ENCODE data around the gene KSR1. TPM values are rescaled to one million over a fixed set of nuclear protein-coding genes. Genes with fewer than 3 reads are reported as not detected.
"Not testable (repeated sequence)": the region's sequence is repeated elsewhere in the genome, so short reads cannot be mapped to it uniquely, and the experiment has no call there.

KSR1 gene
- total RNA-seq, 2 experiments from 2014 or later, result 19.4 to 25.3 TPM

DNA sequence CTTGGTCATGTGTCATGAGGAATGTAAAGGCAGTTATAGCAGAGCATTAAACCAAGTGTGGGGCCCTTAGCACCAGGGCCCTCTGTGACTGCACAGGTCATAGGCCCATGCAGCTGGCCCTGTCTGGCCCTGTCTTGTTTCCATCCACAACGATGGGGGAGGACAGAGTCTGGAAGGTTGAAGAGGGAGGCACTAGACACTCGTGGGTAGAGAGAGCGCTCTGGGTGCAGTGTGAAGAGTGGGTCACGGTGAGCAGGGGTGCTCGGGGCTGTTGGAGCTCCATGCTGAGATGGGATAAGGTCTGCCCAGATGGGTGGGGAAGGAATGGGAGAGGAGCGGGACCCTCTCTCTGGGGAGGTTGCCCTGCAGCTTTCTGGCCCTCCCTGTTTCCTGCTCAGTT lies 12.8 kb upstream of the KSR1 start:
- intact Hi-C loops (cut with DNase I, micrococcal nuclease), result no loop called here
- POLR2A ChIA-PET, result no interaction called here
- CTCF ChIA-PET, result no interaction called here
- ATAC-seq (ENCODE audit: poor library complexity), result no peak
- H3K4me3 ChIP-seq (ENCODE audit: low read length), result no peak overlapping the region
- H3K4me1 Mint-ChIP-seq (ENCODE audit: low read depth), result no peaks in the 10 kb centered on the region
- H3K9me3 Mint-ChIP-seq, result no peaks in the 10 kb centered on the region
- no peaks in the 10 kb centered on the region for H3K36me3 Mint-ChIP-seq (ENCODE audit: low read depth)
- no peaks in the 10 kb centered on the region for H3K9me3 ChIP-seq (ENCODE audit: control insufficient read depth in 1 of 2, insufficient read depth in 1 of 2, low read length in 2 of 2)
- H3K27me3 Mint-ChIP-seq, result no peaks in the 10 kb centered on the region
- H3K27ac Mint-ChIP-seq, result no peak overlapping the region
- TF ChIP-seq, protein P1, sequence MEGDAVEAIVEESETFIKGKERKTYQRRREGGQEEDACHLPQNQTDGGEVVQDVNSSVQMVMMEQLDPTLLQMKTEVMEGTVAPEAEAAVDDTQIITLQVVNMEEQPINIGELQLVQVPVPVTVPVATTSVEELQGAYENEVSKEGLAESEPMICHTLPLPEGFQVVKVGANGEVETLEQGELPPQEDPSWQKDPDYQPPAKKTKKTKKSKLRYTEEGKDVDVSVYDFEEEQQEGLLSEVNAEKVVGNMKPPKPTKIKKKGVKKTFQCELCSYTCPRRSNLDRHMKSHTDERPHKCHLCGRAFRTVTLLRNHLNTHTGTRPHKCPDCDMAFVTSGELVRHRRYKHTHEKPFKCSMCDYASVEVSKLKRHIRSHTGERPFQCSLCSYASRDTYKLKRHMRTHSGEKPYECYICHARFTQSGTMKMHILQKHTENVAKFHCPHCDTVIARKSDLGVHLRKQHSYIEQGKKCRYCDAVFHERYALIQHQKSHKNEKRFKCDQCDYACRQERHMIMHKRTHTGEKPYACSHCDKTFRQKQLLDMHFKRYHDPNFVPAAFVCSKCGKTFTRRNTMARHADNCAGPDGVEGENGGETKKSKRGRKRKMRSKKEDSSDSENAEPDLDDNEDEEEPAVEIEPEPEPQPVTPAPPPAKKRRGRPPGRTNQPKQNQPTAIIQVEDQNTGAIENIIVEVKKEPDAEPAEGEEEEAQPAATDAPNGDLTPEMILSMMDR (IDR thresholded peaks at IDR 0.05), result no peak
- H3K36me3 ChIP-seq (ENCODE audit: insufficient read depth, low read length), result no peaks in the 10 kb centered on the region
- H3K4me1 ChIP-seq (ENCODE audit: insufficient read depth, low read length), result no peaks in the 10 kb centered on the region
- H3K27me3 ChIP-seq (ENCODE audit: control insufficient read depth in 1 of 2, insufficient read depth in 2 of 2, low read length in 2 of 2), result no peaks in the 10 kb centered on the region
- no peak for DNase-seq
- no peak overlapping the region for H3K4me3 Mint-ChIP-seq
- H3K27ac ChIP-seq (ENCODE audit: low read depth in 1 of 2, low read length in 2 of 2), result no peak overlapping the region

DNA sequence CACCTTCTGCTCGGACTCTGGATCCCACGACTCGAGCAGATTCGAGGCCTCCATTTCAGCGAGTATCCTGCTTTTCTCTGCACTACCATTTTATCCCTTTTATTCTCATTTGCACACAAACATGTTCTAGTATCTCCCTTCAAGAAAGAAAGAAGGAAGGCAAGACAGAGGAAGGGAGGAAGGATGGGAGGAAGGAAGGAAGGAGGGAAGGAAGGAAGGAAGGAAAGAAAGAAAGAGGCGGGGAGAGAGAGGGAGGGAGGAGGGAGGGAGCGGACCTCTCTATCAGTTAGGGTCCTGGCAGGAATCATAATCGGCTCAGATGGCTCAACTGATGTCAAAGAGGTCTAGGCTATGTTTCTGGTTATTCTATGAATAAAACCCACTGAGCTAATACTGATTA lies 10.3 kb upstream of the KSR1 start:
- Mint-ChIP-seq H3K9me3 (no peaks in the 10 kb centered on the region), H3K27ac (no peak overlapping the region), H3K4me1 (ENCODE audit: low read depth) (no peaks in the 10 kb centered on the region), H3K4me3 (no peak overlapping the region), H3K36me3 (ENCODE audit: low read depth) (no peaks in the 10 kb centered on the region), H3K27me3 (no peaks in the 10 kb centered on the region)
- no peak for ATAC-seq (ENCODE audit: poor library complexity)
- H3K27ac ChIP-seq (ENCODE audit: low read depth in 1 of 2, low read length in 2 of 2), result no peak overlapping the region
- ChIA-PET CTCF (no interaction called here), POLR2A (no interaction called here)
- no peaks in the 10 kb centered on the region for H3K4me1 ChIP-seq (ENCODE audit: insufficient read depth, low read length)
- no peak for DNase-seq
- TF ChIP-seq, protein P1 (IDR thresholded peaks at IDR 0.05), result no peak
- no peaks in the 10 kb centered on the region for H3K36me3 ChIP-seq (ENCODE audit: insufficient read depth, low read length)
- H3K27me3 ChIP-seq (ENCODE audit: control insufficient read depth in 1 of 2, insufficient read depth in 2 of 2, low read length in 2 of 2), result no peaks in the 10 kb centered on the region
- H3K9me3 ChIP-seq (ENCODE audit: control insufficient read depth in 1 of 2, insufficient read depth in 1 of 2, low read length in 2 of 2), result no peaks in the 10 kb centered on the region
- H3K4me3 ChIP-seq (ENCODE audit: low read length), result no peak overlapping the region
- intact Hi-C loops (cut with DNase I, micrococcal nuclease), result no loop called here

- Mint-ChIP-seq H3K4me1 (ENCODE audit: low read depth) (no peaks in the 10 kb centered on the region), H3K27ac (no peak overlapping the region), H3K27me3 (no peaks in the 10 kb centered on the region), H3K9me3 (no peaks in the 10 kb centered on the region), H3K4me3 (no peak overlapping the region), H3K36me3 (ENCODE audit: low read depth) (no peaks in the 10 kb centered on the region)
- Histone ChIP-seq H3K4me3 (ENCODE audit: low read length) (no peak overlapping the region), H3K9me3 (ENCODE audit: control insufficient read depth in 1 of 2, insufficient read depth in 1 of 2, low read length in 2 of 2) (no peaks in the 10 kb centered on the region), H3K27ac (ENCODE audit: low read depth in 1 of 2, low read length in 2 of 2) (no peak overlapping the region), H3K36me3 (ENCODE audit: insufficient read depth, low read length) (no peaks in the 10 kb centered on the region), H3K27me3 (ENCODE audit: control insufficient read depth in 1 of 2, insufficient read depth in 2 of 2, low read length in 2 of 2) (no peaks in the 10 kb centered on the region), H3K4me1 (ENCODE audit: insufficient read depth, low read length) (no peaks in the 10 kb centered on the region)
- TF ChIP-seq, protein P1 (IDR thresholded peaks at IDR 0.05), result no peak
- intact Hi-C loops (cut with DNase I, micrococcal nuclease), result no loop called here
- DNase-seq (no peak), ATAC-seq (ENCODE audit: poor library complexity) (no peak)
- ChIA-PET POLR2A (no interaction called here), CTCF (no interaction called here)
Measured at GRCh38 chr17:27446569-27447301, 9.5 kb upstream of the KSR1 start.

- H3K4me3 Mint-ChIP-seq; H3K27me3 ChIP-seq (ENCODE audit: control insufficient read depth in 1 of 2, insufficient read depth in 2 of 2, low read length in 2 of 2); H3K9me3 ChIP-seq (ENCODE audit: control insufficient read depth in 1 of 2, insufficient read depth in 1 of 2, low read length in 2 of 2); H3K9me3 Mint-ChIP-seq; H3K4me1 ChIP-seq (ENCODE audit: insufficient read depth, low read length); H3K4me3 ChIP-seq (ENCODE audit: low read length); H3K4me1 Mint-ChIP-seq (ENCODE audit: low read depth); CTCF ChIA-PET; H3K27ac Mint-ChIP-seq; H3K36me3 ChIP-seq (ENCODE audit: insufficient read depth, low read length); ATAC-seq (ENCODE audit: poor library complexity); H3K27ac ChIP-seq (ENCODE audit: low read depth in 1 of 2, low read length in 2 of 2); POLR2A ChIA-PET; H3K27me3 Mint-ChIP-seq; DNase-seq; intact Hi-C loops (cut with DNase I, micrococcal nuclease); H3K36me3 Mint-ChIP-seq (ENCODE audit: low read depth): not testable (repeated sequence)
Measured at GRCh38 chr17:27448534-27448933, 7.7 kb upstream of the KSR1 start.
